Suprapubic skin (tissue), 3 donors: Measurements from ENCODE around the gene CHTF18.

Experiments used
- CTCF ChIP-seq, 2 donors: fragments of 200-600 bp in 1 of 2; fragments of 450-650 bp in 1 of 2; sonication (generic) in 1 of 2; IDR thresholded peaks; one replicate each; pipeline ENCODE4 v1.5.1; 2016 to 2019; ENCODE audit warnings: antibody characterized with exemption in 2 of 2, mild to moderate bottlenecking in 1 of 2, moderate library complexity in 1 of 2
- EP300 ChIP-seq: sonication (generic); formaldehyde crosslinking; IDR thresholded peaks from one replicate; pipeline ENCODE4 v1.6.1; 2017; ENCODE audit warnings: antibody characterized with exemption
- POLR2A ChIP-seq, 2 donors: fragments of 450-650 bp; IDR thresholded peaks; one replicate each; pipeline ENCODE4 v1.6.1; 2017; ENCODE audit warnings: antibody characterized with exemption in 2 of 2, mild to moderate bottlenecking in 2 of 2, moderate library complexity in 2 of 2

GRCh38 chr16:818132-818531, 29.7 kb downstream of the CHTF18 start:
- TF ChIP-seq CTCF (IDR thresholded peaks at IDR 0.05) (no peak), EP300 (no peak), POLR2A (IDR thresholded peaks at IDR 0.05) (no peak)
